Right hindlimb (tissue), 1 donor: Measurements from ENCODE around the gene KCNK18.
"Not testable (repeated sequence)": the region's sequence is repeated elsewhere in the genome, so short reads cannot be mapped to it uniquely, and the experiment has no call there.

Experiments
- DNase-seq: peaks from one replicate; pipeline ENCODE4 v3.0.0-alpha.2; 2018

The KCNK18 gene

DNA sequence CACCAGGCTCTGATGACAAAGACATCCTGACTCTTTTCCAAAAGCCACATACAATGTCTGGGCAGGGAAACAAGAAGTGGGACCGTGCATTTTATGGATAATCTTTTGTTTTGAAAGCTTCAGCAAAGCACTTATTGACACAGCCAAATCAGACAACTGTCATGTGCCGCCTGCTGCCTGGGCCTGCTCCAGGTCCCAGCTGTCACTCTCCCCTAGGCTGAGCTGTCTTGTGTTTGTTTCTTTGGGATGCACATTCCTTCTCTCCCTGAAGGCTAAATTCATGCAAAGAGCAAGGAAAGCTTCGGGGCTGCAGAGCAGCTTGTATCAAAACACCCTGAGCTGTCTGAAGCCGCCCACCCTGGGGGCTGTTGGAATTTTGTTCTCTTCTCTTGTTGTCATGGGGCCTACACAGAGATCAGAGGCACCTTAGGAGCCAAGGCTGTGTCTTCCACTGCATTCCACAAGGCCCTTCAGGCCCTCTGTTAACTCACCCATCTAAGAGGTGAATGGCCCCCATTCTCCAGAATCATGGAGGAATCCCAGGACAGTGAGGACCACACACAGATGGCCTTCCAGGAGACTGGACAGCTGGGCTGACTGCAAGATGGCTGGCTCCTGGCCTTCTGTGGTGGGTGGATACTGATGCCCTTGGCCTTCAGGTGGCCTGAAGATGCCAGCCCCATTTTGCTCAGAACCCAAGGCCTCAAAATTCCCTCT lies 25.8 kb downstream of the KCNK18 start:
- DNase-seq: no peak

DNA sequence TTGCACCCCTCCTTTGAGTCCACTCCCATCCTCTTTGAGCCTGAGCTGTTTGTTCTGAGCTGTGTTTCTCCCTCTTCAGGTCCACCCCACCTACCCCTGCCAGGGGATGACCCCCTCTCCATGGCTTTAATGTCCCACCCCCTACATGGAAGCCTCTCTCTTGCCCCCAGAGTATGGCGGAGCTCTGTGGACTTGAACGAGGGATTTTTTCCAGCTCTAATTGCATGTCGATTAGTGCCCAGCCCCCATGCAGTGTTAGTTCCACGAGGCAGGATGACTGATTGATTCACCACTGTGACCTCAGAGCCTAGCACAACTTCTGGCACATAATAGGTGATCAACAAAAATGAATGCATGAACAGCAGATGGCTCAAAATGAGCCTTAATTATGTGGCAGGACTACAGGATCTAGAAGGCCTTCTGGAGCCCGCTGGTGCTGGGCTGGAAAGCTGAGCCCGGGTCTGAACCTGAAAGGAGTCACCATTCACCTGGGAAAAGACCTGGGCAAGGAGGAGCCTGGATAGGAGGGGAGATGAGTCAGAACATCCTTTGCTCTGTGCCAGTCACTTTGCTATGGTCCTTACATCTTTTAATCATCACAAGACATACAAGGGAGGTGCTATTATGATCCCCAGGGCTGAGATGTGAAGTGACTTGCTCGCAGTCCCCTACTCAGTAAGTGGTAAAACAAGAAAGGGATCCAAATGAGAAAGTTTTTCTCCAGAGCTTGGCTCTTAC lies 26.6 kb downstream of the KCNK18 start:
- DNase-seq: no peak

DNA sequence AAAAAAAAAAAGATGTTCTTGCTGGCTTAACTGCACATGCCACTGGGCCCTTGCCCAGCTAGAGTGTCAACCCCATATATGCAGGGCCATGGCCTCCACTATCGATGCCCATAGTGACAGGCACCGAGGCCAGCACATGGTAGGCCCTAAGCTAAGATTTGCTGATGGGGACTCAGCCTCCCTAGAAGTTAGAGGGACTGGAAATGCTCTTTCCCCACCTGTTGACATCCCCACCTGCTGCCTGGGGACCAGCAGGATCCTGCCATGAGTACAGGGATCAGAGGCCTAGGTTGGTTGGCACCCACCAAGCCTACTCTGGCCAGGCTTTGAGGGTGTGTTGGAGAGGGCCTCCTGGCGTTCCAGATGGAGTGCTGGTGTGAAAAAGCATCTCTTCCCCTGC lies 27.6 kb downstream of the KCNK18 start:
- no peak for DNase-seq

DNA sequence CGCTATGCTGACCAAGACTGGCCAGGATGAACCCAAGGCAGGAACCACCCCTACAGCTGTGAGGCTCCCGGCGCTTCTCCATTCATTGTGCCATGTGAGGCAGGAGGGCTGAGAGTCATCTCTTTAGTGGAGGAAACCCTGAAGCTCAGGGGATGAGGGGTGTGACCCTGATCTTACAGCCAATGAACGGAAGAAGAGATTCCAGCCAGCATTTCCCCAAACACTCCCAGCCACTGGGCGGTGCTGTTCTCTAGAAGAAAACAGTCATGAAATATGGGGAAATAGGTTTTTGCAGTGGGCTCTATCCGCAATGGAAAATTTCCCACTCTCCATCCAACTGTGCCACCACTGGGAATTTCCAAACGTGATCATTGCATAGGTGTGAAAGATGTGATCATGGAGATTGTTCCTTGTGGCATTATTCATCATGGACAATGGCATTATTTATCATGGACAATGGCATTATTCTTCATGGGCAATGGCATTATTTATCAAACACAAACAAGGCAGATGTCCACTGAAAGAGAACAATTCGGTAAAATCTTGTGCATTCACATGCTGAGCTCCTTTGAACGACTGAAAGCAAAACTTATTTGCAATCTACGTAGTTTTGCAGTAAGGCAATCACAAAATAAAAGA lies 29.6 kb downstream of the KCNK18 start:
- no peak for DNase-seq

DNA sequence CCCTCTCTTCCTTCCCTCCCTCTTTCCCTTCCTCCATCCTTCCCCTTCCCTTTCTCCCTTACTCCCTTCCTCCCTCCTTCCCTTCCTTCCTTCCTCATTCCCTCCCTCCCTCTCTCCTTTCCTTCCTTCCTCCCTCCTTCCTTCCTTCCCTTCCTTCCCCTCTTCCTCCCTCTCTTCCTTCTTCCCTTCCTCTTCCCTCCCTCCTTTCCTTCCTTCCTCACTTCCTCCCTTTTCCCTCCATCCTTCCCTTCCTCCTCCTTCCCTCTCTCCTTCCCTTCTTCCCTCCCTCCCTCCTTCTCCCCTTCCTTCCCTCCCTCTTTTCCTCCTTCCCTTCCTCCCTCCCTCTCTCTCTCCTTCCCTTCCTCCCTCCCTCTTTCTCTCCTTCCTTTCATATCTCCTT lies 30.9 kb downstream of the KCNK18 start:
- DNase-seq: no peak

DNA sequence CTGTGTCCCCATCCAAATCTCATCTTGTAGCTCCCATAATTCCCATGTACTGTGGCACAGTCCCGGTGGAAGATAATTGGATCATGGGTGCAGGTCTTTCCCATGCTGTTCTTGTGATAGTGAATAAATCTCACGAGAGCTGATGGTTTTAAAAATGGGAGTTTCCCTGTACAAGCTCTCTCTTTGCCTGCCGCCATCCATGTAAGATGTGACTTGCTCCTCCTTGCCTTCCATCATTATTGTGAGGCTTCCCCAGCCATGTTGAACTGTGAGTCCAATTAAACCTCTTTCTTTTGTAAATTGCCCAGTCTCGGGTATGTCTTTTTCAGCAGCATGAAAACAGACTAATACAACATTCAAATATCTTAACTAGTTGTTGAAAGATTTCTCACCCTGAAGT lies 32.8 kb downstream of the KCNK18 start:
- DNase-seq: not testable (repeated sequence)

GRCh38 chr10:117237401-117237991 lies 40.2 kb downstream of the KCNK18 start:
- DNase-seq: no peak

DNA sequence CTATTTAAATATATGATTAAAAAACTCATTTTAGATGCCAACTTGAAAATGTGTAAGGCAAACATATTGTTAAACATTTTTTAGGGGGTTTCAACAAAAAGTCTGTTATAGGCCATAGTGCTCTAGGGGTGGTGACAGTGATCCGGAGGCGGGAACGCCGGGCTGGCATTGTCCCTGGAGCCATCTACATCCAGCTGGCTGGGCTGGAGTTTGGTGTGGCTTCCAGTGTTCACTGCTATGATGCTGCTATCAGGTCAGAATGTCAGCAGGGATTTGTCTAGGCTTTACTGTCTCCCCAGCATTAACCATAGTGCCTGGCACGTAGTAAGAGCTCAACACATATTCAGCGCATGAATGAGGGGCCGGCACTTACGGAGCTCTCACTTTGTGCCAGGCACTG lies 41.8 kb downstream of the KCNK18 start:
- no peak for DNase-seq

DNA sequence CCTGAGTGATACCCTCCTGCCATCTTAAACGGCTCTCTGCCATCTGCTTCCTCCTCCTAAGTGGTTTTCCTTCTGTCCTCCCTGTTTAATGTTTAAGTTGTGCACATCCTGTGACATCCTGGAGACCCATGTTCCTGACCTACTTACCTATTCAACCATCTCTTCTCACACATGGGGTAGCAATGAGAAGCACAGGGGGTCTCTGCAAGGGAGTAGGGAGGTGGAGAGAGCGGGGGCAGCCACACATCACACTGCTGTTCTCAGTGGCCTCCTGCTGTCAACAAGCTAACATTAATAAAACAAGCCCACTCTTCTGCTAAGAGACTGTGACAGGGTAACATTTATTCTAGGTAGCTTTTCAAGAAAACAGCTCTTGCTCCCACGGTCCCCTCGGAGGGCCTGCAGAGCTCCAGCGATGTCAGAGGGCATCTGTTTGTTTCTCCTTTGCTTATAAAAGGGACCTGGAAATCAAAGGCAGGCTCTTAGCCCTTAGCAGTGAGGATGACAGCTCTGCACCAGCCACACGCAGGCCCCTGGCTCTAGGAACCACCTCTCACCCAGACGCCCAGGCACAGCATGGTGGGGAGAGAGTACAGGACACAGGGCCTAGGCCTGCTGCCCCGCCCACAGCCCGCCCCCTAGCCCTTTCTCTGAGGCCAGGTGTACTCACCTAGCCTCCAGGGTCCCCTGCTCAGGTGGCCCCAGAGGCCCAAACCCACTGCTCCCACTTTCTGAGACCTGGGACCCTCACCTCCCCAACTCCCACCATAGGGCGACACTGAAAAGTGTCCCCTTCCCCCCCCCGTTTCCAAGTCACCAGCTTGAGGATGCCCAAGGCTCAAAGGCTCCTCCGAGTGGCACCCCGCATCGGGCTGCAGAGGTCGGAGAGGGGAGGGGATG lies 42.7 kb downstream of the KCNK18 start:
- DNase-seq: no peak

DNA sequence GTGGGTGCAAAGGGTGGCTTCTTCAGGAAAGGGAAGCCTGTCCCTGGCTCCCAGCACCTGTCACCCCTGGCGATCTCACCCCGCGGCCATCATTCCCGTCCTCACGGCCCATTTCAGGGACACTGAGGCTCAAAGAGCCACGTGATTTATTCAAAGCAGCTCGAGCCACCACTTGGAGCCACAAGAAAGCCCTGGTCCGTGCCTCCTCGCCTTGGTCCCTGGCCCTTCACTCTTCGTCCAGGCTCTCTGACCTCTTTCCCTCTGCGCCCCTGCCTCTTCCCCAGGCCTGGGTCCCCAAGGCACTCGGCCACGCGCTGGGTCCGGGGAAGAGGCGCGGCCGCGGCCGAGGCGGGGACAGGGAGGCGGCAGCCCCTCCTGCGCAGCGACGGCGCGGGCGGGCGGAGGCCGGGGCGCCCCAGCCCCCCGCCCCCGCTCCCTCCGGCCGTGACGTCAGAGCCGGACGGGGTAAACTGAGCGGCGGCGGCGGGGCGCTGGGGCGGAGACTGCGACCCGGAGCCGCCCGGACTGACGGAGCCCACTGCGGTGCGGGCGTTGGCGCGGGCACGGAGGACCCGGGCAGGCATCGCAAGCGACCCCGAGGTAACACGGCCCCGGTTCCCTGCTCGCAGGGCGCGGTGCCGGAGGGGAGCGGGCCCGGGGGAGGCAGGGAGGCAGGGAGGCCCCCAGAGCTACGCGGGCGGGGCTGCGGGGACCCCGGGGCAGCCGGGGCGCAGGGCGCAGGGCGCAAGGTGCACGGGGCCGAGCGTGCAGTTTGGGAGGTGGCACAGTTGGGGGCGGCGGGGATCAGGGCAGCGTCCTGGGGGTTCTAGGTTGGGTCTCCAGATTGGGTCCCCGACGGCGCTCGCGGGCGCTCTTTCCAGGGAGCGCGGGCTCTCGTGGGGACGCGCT lies 43.6 kb downstream of the KCNK18 start, which contains the start of gene SLC18A2:
SLC18A2 (plus strand) TSS at position 494 of the 909 bp plus-strand sequence. CDS start 580 bp downstream, outside the sequence.
- no peak for DNase-seq

DNA sequence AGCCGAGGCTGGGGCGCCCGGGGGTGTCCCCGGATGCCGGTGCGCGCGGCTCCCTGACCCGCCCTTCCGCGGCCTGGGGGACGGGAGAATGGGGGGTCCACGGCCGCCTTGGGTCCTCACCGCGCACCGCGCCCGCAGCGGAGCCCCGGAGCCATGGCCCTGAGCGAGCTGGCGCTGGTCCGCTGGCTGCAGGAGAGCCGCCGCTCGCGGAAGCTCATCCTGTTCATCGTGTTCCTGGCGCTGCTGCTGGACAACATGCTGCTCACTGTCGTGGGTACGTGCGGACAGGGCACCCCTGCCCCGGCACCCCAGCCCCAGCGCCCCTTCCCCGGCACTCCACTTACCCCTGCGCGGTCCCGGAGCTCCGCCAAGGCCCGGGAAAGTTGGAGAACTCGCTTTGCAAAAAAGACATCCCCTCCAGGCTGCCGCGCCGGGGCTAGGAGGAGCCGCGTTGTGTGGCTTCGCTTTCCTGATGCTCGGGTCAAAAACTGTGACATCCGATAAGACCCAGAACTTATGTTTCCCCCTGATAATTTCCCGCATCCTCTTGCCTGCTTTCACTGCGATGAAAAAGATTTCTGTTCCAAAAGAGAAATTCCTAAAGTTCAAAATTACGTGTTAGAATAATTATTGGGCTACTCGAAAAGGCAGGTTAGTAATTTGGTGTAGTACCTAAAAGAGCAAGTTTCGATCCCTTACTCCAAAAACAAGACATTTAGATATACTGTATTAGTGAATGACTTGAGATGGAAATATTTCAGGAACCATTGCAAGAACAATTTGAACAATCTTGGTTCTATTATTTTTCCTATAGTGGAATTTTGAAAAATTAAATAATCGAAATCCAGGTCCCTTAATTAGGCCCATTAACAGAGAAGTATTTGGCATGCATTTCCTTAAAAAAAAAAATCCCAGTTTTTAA lies 44.5 kb downstream of the KCNK18 start:
- no peak for DNase-seq

DNA sequence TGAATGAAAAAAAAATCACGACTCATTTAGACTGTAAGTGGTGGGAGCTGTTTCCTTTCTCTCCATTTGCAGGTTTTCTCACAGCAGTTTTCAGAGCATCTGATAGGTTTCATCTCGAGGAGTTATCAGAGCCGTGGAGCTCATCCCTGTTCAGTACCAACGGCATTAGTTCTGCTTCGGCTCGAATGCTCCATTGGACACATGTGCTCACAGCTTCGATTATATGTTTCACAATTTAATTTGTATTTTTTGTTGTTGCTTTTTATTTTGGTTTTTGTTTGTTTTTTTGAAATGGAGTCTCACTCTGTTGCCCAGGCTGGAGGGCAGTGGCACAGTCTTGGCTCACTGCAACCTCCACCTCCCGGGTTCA lies 45.2 kb downstream of the KCNK18 start:
- DNase-seq: no peak

- DNase-seq: no peak
Observed at GRCh38 chr10:117246997-117247671, 49.8 kb downstream of the KCNK18 start.

DNA sequence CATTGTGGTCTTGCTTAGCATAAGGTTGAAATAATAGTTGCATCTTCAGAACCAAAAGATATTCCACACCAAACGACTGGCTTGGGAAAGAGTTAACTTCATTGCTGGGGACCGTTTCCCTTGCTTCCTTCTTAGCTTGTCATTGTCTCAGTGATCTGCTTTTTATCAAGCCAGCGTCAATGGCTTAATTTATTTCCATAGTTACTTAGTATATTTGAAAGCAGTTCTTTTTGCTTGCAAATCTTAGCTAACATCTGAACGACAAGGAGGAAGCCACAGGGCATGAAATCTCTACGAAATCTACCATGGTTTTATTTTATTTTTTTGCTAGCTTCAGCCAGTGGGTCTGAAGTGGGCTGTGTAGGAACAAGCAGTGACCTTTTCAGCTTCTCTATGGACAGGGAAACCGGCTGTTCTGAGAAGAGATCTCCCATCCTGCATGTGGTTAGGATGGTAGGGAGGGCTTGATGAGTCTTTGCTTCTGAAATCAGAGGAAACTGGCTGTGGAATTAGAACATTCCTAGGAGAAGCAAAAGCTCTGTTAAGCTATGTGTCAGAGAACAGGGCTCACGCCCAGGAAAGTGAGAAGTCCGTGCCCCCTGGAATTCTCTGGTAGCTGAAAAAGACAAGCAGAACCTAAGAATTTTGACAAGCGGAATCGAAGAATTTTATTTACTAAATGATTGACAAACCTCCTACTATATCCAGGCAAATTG lies 51.6 kb downstream of the KCNK18 start:
- DNase-seq: no peak

GRCh38 chr10:117249493-117250093 lies 52.3 kb downstream of the KCNK18 start:
- DNase-seq: no peak

DNA sequence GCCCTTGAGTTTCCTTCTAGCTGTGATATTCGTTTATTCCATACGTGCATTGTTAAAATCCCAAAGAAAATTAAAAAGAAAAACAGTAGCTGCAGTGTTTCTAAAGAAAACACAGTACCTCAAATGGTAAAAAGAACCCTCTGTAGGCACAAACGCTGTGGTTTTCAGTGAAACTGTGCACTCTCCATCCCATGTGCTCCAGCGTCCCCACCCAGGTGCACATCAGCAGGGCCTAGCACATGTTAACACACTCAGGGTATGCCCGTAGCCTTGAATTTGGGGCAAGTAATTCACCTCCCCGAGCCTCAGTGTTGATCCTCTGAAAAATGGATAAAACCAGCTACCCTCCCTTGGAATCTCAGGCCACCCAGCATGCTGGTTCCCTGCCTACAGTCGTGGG lies 53.1 kb downstream of the KCNK18 start:
- no peak for DNase-seq

GRCh38 chr10:117253908-117254307 lies 56.6 kb downstream of the KCNK18 start:
- DNase-seq: no peak

GRCh38 chr10:117254338-117254737 lies 57.0 kb downstream of the KCNK18 start:
- no peak for DNase-seq
